Measurements from ENCODE around the gene PDZRN3. TPM values are rescaled to one million over a fixed set of nuclear protein-coding genes. Genes with fewer than 3 reads are reported as not detected.

PDZRN3 gene
- total RNA-seq, 1 donor from 2014 or later: not detected

DNA sequence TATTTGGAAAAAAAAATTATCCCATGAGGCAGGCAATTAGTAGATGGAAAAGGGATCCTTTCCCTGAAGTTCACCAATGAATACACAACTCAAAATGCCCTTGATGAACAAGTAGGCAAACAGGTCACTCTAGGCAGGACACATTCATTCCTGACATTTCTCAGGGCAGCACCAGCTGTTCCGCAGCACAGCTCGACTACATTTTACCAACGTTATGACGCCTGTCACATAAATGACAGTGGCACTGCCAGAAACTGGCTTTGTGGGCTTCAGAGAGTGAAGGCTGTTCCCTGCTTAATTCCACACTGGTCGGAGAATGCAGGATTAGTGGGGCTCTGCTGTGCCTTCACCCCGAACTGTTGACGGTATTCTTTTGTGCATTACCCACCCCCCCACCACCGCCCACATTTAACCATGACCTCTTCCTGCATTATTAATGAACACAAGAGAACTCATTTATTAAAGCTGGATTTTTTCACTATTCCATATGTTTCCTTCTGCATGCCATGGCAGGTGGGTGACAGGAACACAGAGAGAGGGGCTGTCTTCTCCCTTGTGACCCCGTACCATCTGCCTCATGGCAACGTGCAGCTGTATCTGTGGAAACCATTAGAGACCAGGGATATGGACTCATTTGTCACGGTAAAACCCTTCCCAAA is 197.6 kb downstream of the PDZRN3 start:
- no peak for DNase-seq (ENCODE audit: low read depth, low spot score)

GRCh38 chr3:73426606-73427005 is 198.1 kb downstream of the PDZRN3 start:
- no peak for DNase-seq (ENCODE audit: low read depth, low spot score)

GRCh38 chr3:73423116-73423515 is 201.6 kb downstream of the PDZRN3 start:
- no peak for DNase-seq (ENCODE audit: low read depth, low spot score)

GRCh38 chr3:73422571-73422970 is 202.2 kb downstream of the PDZRN3 start:
- no peak for DNase-seq (ENCODE audit: low read depth, low spot score)

DNA sequence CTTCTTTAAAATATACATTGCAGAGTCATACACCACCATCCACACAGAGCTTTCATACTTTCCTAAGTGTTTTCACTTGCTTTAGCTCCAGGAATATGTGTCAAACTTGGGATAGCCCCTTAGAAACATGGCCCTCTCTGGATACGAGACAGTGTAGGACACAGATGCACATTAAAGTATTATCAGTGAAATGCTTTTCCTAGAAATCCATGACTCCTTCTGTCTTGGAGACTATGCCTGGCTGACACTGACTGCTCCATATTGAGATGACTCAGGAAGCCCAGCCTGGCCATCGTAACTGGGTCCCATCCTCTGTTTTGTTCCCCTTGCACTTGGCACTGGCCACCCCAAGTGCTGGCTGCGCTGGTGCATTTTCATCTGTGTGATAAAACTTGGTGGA is 204.8 kb downstream of the PDZRN3 start:
- DNase-seq (ENCODE audit: low read depth, low spot score): no peak

GRCh38 chr3:73419179-73419803 is 205.4 kb downstream of the PDZRN3 start:
- DNase-seq (ENCODE audit: low read depth, low spot score): no peak

- DNase-seq (ENCODE audit: low read depth, low spot score): no peak
Observed at GRCh38 chr3:73418681-73419080, 206.1 kb downstream of the PDZRN3 start.

DNA sequence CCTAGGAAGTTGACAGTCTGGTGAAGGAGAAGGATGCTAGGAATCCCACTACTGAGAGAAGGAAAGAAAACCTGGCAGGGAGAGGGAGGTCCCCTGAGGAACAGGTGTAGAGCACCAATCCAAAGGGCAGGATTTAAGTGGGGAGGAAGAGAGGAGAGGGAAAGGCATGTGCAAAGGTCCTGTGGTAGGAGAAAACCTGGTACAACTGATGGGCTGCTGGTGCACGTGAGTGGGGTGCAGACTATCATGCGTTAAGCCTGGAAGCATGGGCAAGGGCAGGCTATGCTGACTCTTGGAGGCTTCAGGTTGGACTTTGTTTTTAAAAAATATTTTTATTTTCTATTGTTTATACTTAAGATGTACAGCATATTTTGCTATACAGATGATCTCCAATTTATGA is 209.6 kb downstream of the PDZRN3 start:
- no peak for DNase-seq (ENCODE audit: low read depth, low spot score)

GRCh38 chr3:73413619-73414018 is 211.1 kb downstream of the PDZRN3 start:
- DNase-seq (ENCODE audit: low read depth, low spot score): no peak

GRCh38 chr3:73411993-73412392 is 212.7 kb downstream of the PDZRN3 start:
- DNase-seq (ENCODE audit: low read depth, low spot score): no peak

GRCh38 chr3:73411545-73411944 is 213.2 kb downstream of the PDZRN3 start:
- DNase-seq (ENCODE audit: low read depth, low spot score): no peak

- DNase-seq (ENCODE audit: low read depth, low spot score): no peak
Observed at GRCh38 chr3:73409138-73409763, 215.5 kb downstream of the PDZRN3 start.

DNA sequence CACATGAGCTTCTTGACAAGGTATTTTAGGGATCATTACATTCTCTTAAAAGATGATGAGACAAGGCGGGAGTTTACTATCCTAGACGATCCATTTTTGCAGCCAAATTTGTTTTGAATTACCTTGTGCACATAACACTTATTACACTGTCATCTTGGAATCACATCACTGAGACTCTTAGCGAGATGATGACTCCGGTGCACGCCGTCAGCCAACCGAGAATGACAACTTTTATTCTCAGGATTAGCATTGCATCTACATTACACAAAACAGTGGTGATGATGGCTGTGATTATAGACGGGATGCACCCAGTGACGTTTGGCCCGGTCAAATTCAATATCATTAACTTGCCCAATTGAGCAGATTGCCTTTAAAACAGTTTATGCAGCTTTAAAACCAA is 216.1 kb downstream of the PDZRN3 start:
- no peak for DNase-seq (ENCODE audit: low read depth, low spot score)

GRCh38 chr3:73407577-73407976 is 217.2 kb downstream of the PDZRN3 start:
- no peak for DNase-seq (ENCODE audit: low read depth, low spot score)

- DNase-seq (ENCODE audit: low read depth, low spot score): no peak
Observed at GRCh38 chr3:73405853-73406252, 218.9 kb downstream of the PDZRN3 start.

DNA sequence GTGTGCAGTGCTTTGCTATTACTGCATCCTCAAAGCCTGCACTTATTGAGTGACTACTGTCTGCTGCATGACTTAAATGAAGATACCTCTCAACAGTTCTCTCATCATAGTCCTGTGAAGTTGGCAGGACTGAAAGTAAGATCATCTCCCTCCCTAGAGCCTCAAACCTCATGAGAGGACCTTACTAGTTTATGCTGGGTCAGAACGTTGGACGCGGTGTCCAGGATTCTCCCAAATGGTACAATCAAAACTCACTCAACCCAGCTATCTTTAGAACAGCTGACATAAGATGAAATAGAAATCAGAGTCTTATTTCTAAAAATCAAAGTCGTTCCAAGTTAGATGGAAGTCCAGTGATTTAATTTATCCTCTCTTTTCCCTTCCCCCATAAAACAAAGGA is 219.7 kb downstream of the PDZRN3 start:
- DNase-seq (ENCODE audit: low read depth, low spot score): no peak

DNA sequence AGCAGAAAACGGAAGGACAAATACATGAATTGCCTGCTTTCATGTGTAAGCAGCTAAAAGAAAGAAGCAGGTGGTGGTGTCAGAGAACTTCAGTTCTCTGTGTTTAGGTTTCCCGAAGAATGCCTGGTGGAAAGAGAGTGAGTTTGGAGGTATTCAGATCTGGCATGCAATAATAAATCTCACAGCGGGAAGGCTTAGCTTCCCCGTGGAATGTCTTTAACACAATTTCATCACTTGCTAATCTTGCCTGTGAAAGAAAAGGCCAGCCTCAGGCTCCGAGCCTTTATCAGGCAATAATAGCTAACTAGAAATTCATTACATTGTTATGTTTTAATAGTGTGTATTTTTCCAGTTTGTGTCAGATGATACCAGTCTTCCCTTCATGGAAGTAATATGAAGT is 220.3 kb downstream of the PDZRN3 start:
- DNase-seq (ENCODE audit: low read depth, low spot score): no peak

DNA sequence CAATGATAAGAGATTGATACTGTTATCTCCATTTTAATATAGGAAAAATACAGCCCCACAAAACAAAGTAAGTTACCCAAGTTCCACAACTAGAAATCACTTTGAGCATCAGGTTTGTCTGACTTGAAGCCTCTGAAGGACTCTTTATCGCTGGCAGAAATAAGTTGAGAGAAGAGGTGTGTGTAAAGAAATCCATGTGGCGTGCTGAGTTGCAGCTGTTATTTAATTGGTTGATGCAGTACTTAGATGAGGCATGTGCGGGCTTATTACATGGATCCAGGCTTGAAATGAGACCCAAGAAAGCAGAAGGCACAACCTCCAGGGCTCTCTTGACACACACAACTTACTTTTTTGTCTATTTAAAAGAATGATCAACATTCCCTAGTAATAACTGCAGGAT is 221.3 kb downstream of the PDZRN3 start:
- no peak for DNase-seq (ENCODE audit: low read depth, low spot score)

DNA sequence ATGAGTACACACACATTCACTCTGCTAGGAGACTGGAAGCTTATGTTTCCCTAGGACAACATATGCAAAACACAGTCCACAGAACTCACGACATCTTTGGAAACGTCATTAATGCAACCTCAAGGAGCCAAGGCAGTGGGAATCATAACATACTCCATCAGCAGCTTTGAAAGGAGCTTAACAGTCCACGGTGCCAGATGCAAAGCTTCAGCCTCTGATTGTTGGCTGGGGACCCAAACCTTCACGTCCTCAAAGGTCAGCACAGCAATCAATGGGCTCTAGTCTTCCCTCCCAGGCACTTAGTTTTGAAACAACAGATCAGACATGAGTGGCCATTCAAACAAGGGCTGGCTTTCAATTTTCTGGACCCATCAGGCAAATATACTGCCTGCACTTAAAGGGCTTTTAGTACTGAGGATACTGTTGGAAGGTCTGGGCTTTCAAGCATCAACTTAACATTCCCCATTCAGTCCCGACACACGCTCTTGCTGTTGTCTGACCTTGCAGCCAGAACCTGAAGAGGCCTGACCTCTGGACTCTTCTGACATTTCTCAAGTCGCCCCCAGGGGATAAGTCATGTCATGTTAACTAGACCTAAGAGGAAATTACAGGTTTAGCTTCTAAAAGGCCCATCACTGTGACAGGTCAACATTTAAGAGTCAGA is 223.0 kb downstream of the PDZRN3 start:
- DNase-seq (ENCODE audit: low read depth, low spot score): no peak

DNA sequence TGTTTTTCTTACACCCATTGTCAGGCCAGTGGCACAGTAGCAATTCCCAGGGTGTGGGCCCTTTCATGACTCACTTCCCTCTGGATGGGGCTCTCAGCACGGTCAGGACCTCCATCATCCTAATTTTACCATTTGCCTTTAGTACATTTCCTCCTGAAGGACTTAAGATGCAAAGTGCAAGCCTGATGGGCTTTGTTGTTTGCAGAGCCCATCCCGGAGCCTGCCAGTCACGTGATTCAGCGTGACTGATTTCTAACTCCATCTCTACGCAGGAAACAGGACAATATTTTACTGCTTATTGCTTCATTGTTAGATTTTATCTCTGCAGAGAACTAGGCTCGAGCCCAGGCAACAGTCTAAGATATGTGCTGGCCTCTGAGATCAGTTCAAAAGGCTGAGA is 223.7 kb downstream of the PDZRN3 start:
- DNase-seq (ENCODE audit: low read depth, low spot score): no peak

GRCh38 chr3:73399666-73400253 is 225.0 kb downstream of the PDZRN3 start:
- no peak for DNase-seq (ENCODE audit: low read depth, low spot score)

DNA sequence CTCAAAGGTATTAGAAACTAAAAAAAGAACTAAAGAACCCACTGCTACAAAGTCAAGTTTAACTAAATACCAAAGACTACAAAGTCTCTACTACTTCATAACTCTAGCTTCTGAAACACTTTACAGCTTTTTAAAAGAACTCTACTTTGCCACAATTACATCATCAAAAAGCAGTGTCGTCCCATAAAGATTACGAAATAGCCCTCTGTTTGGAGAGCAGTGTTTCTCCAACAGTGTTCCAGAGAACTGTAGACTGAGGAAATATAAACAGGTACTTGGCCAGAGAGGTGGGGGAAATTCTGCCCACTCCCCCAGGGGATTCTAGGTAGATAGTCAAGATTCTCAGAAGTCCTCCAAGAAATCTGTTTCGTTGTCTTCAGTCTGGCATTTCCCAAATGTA is 225.6 kb downstream of the PDZRN3 start:
- no peak for DNase-seq (ENCODE audit: low read depth, low spot score)
